ENCODE measurements around the gene C16orf87.

Gene C16orf87

GRCh38 chr16:46843898-46844642 is 13.1 kb upstream of the C16orf87 start:
- FAIRE-seq, result no peak

- FAIRE-seq, result no peak
Observed at GRCh38 chr16:46842192-46842895, 11.4 kb upstream of the C16orf87 start.

GRCh38 chr16:46839986-46840443 is 9.0 kb upstream of the C16orf87 start:
- no peak for FAIRE-seq

- no peak for FAIRE-seq
Observed at GRCh38 chr16:46836534-46837530, 5.9 kb upstream of the C16orf87 start.

GRCh38 chr16:46833460-46833800 is 2.5 kb upstream of the C16orf87 start:
- no peak for FAIRE-seq

- FAIRE-seq, result no peak
Observed at GRCh38 chr16:46832757-46833459, 1.9 kb upstream of the C16orf87 start.

- no peak for FAIRE-seq
Observed at GRCh38 chr16:46830417-46830901, 521 bp downstream of the C16orf87 start.

- no peak for FAIRE-seq
Observed at GRCh38 chr16:46828943-46829342, 2.0 kb downstream of the C16orf87 start.

GRCh38 chr16:46828292-46828691 is 2.7 kb downstream of the C16orf87 start:
- no peak for FAIRE-seq

GRCh38 chr16:46826631-46827030 is 4.3 kb downstream of the C16orf87 start:
- no peak for FAIRE-seq

- FAIRE-seq, result no peak
Observed at GRCh38 chr16:46822270-46822669, 8.7 kb downstream of the C16orf87 start.

- FAIRE-seq, result no peak
Observed at GRCh38 chr16:46817961-46818360, 13.0 kb downstream of the C16orf87 start.

- FAIRE-seq, result no peak
Observed at GRCh38 chr16:46814790-46815189, 16.2 kb downstream of the C16orf87 start.

GRCh38 chr16:46813611-46814010 is 17.4 kb downstream of the C16orf87 start:
- no peak for FAIRE-seq

GRCh38 chr16:46812781-46813540 is 18.0 kb downstream of the C16orf87 start:
- FAIRE-seq, result no peak

- no peak for FAIRE-seq
Observed at GRCh38 chr16:46811682-46812081, 19.3 kb downstream of the C16orf87 start.

- FAIRE-seq, result no peak
Observed at GRCh38 chr16:46808997-46809396, 22.0 kb downstream of the C16orf87 start.

GRCh38 chr16:46807336-46807735 is 23.6 kb downstream of the C16orf87 start:
- no peak for FAIRE-seq

- no peak for FAIRE-seq
Observed at GRCh38 chr16:46803373-46803772, 27.6 kb downstream of the C16orf87 start.

- peak; percentile 81 for FAIRE-seq
Observed at GRCh38 chr16:46801428-46802049, 29.4 kb downstream of the C16orf87 start.

- FAIRE-seq, result no peak
Observed at GRCh38 chr16:46800494-46800893, 30.5 kb downstream of the C16orf87 start.

All from TTC549 (cell line).